HEK293 (cell line): ENCODE measurements around the gene ZDHHC14.
"Not testable (repeated sequence)": the region's sequence is repeated elsewhere in the genome, so short reads cannot be mapped to it uniquely, and the experiment has no call there.

Experiments used
- CTCF ChIA-PET: fragments of 350-600 bp; formaldehyde crosslinking; extraction: SDS; loops from one replicate; lab custom pipeline; 2021; ENCODE audit warnings: antibody characterized with exemption; lab: Yijun Ruan, JAX
- POLR2A ChIA-PET: fragments of 300-600 bp; formaldehyde crosslinking; extraction: SDS; loops from one replicate; lab custom pipeline; 2020; ENCODE audit warnings: antibody characterized with exemption, inconsistent platforms; lab: Yijun Ruan, JAX
- H3K27ac ChIP-seq: fragments of 200-500 bp; sonication (Bioruptor generic); 2 replicates; pipeline ENCODE4 v1.5.1; 2014; ENCODE audit warnings: low read depth, low read length, control low read depth, inconsistent platforms; ENCODE audit errors: extremely low read depth
- H3K36me3 ChIP-seq, 2 experiments: fragments of 200-500 bp in 1 of 2; sonication (Bioruptor generic) in 1 of 2; 1 replicate in 1 of 2; 2 replicates in 1 of 2; pipeline ENCODE4 v1.5.1; 2014 to 2017; ENCODE audit warnings: inconsistent platforms in 2 of 2, low read length in 2 of 2; ENCODE audit not compliant: control insufficient read depth in 2 of 2, insufficient read depth in 1 of 2
- H3K4me1 ChIP-seq: fragments of 200-500 bp; sonication (Bioruptor generic); 2 replicates; pipeline ENCODE4 v1.5.1; 2014; ENCODE audit warnings: mild to moderate bottlenecking, low read length, inconsistent platforms; ENCODE audit not compliant: control insufficient read depth, insufficient read depth
- H3K4me3 ChIP-seq: 2 replicates; pipeline ENCODE4 v1.5.1; 2011; ENCODE audit warnings: low read depth, mild to moderate bottlenecking, control low read depth, low read length, moderate library complexity
- H3K9me3 ChIP-seq: fragments of 200-500 bp; sonication (Bioruptor generic); 2 replicates; pipeline ENCODE4 v1.5.1; 2014; ENCODE audit warnings: low read depth, low read length, inconsistent platforms; ENCODE audit not compliant: control insufficient read depth, insufficient read depth
- FEZF1 ChIP-seq: fragments of 450-650 bp; formaldehyde crosslinking; IDR thresholded peaks from 2 replicates; pipeline ENCODE4 v1.5.1; 2016; ENCODE audit warnings: missing biosample characterization, missing genetic modification characterization
- GLI2 ChIP-seq: fragments of 450-650 bp; formaldehyde crosslinking; IDR thresholded peaks from 2 replicates; pipeline ENCODE4; 2017; ENCODE audit warnings: missing biosample characterization, missing genetic modification characterization, low read depth, borderline replicate concordance
- MZF1 ChIP-seq: fragments of 450-650 bp; formaldehyde crosslinking; IDR thresholded peaks from 2 replicates; pipeline ENCODE4 v1.5.1; 2017; ENCODE audit warnings: missing biosample characterization, missing genetic modification characterization, borderline replicate concordance
- YY1 ChIP-seq: fragments of 450-650 bp; formaldehyde crosslinking; IDR thresholded peaks from 2 replicates; pipeline ENCODE4 v1.5.1; 2018; ENCODE audit warnings: missing biosample characterization, missing genetic modification characterization
- YY2 ChIP-seq: fragments of 450-650 bp; formaldehyde crosslinking; IDR thresholded peaks from 2 replicates; pipeline ENCODE4 v1.5.1; 2016; ENCODE audit warnings: missing biosample characterization, missing genetic modification characterization
- ZBTB17 ChIP-seq: fragments of 450-650 bp; formaldehyde crosslinking; IDR thresholded peaks from 2 replicates; pipeline ENCODE4 v1.5.1; 2016; ENCODE audit warnings: missing biosample characterization, missing genetic modification characterization
- ZBTB21 ChIP-seq: fragments of 450-650 bp; formaldehyde crosslinking; IDR thresholded peaks from 2 replicates; pipeline ENCODE4 v1.5.1; 2017; ENCODE audit warnings: missing biosample characterization, missing genetic modification characterization
- ZBTB8A ChIP-seq: fragments of 450-650 bp; formaldehyde crosslinking; IDR thresholded peaks from 2 replicates; pipeline ENCODE4 v1.5.1; 2016; ENCODE audit warnings: missing biosample characterization, missing genetic modification characterization
- ZFP41 ChIP-seq: fragments of 450-650 bp; formaldehyde crosslinking; IDR thresholded peaks from 2 replicates; pipeline ENCODE4 v1.5.1; 2016; ENCODE audit warnings: missing biosample characterization, missing genetic modification characterization, borderline replicate concordance
- ZIC2 ChIP-seq: fragments of 450-650 bp; formaldehyde crosslinking; IDR thresholded peaks from 2 replicates; pipeline ENCODE4 v1.5.1; 2016; ENCODE audit warnings: missing biosample characterization, missing genetic modification characterization
- ZNF112 ChIP-seq: fragments of 450-650 bp; formaldehyde crosslinking; IDR thresholded peaks from 2 replicates; pipeline ENCODE4 v1.5.0; 2017; ENCODE audit warnings: missing biosample characterization, missing genetic modification characterization
- ZNF2 ChIP-seq: fragments of 450-650 bp; formaldehyde crosslinking; IDR thresholded peaks from 2 replicates; pipeline ENCODE4 v1.5.1; 2016; ENCODE audit warnings: missing biosample characterization, missing genetic modification characterization
- ZNF292 ChIP-seq: fragments of 450-650 bp; formaldehyde crosslinking; IDR thresholded peaks from 2 replicates; pipeline ENCODE4 v1.5.1; 2016; ENCODE audit warnings: low read depth, missing biosample characterization, missing genetic modification characterization, borderline replicate concordance
- ZNF366 ChIP-seq: fragments of 450-650 bp; formaldehyde crosslinking; conservative IDR thresholded peaks from 2 replicates; pipeline ENCODE4 v1.5.1; 2016; ENCODE audit warnings: missing biosample characterization, missing genetic modification characterization
- ZNF433 ChIP-seq: fragments of 450-650 bp; formaldehyde crosslinking; IDR thresholded peaks from 2 replicates; pipeline ENCODE4 v1.5.1; 2016; ENCODE audit warnings: missing biosample characterization, missing genetic modification characterization, low read depth
- ZNF473 ChIP-seq: fragments of 450-650 bp; formaldehyde crosslinking; IDR thresholded peaks from 2 replicates; pipeline ENCODE4 v1.5.1; 2017; ENCODE audit warnings: missing biosample characterization, missing genetic modification characterization
- ZNF514 ChIP-seq: fragments of 450-650 bp; formaldehyde crosslinking; IDR thresholded peaks from 2 replicates; pipeline ENCODE4 v1.5.1; 2016; ENCODE audit warnings: missing biosample characterization, missing genetic modification characterization
- ZNF548 ChIP-seq: fragments of 450-650 bp; formaldehyde crosslinking; IDR thresholded peaks from 2 replicates; pipeline ENCODE4 v1.5.1; 2016; ENCODE audit warnings: missing biosample characterization, missing genetic modification characterization
- ZNF600 ChIP-seq: fragments of 450-650 bp; formaldehyde crosslinking; IDR thresholded peaks from 2 replicates; pipeline ENCODE4 v1.5.1; 2016; ENCODE audit warnings: missing biosample characterization, missing genetic modification characterization
- ZNF629 ChIP-seq: fragments of 450-650 bp; formaldehyde crosslinking; IDR thresholded peaks from 2 replicates; pipeline ENCODE4 v1.5.1; 2017; ENCODE audit warnings: missing biosample characterization, missing genetic modification characterization
- ZNF76 ChIP-seq: fragments of 450-650 bp; formaldehyde crosslinking; IDR thresholded peaks from 2 replicates; pipeline ENCODE4; 2016; ENCODE audit warnings: low read depth, missing biosample characterization, missing genetic modification characterization, borderline replicate concordance
- ZNF776 ChIP-seq: fragments of 450-650 bp; formaldehyde crosslinking; IDR thresholded peaks from 2 replicates; pipeline ENCODE4 v1.5.0; 2017; ENCODE audit warnings: missing biosample characterization, missing genetic modification characterization, borderline replicate concordance
- TF ChIP-seq, protein P1 (sequence below): fragments of 450-650 bp; formaldehyde crosslinking; IDR thresholded peaks from 2 replicates; pipeline ENCODE4 v1.5.1; 2016; ENCODE audit warnings: missing biosample characterization, missing genetic modification characterization
- TF ChIP-seq, protein P2 (sequence below): sonication (generic); formaldehyde crosslinking; IDR thresholded peaks from 2 replicates; pipeline ENCODE4 v1.8.1; 2022; ENCODE audit warnings: mild to moderate bottlenecking, moderate library complexity, missing genetic modification reagents

ZDHHC14 gene

DNA sequence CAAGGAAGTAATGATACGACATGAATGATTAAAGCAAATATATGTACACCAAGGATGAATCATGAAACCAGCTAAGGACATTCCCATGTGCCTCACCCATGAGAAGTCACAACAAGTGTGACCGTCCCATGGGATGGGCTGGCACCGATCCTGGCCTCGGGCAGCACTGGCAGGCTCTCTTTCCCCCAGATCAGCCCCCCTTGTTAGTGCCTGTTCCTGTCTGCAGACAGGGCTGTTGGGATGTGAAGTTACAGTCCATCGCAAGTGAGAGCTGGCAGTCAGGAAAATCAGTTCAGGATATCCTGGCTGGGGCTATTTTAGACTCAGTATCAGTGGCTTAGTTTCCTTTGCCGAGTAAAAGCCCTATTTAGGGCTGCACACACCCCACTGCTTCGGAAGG lies 312.9 kb downstream of the ZDHHC14 start:
- Histone ChIP-seq H3K27ac (no peak overlapping the region), H3K9me3 (no peaks in the 10 kb centered on the region), H3K4me3 (no peak overlapping the region), H3K4me1 (no peaks in the 10 kb centered on the region), H3K36me3 (no peaks in the 10 kb centered on the region)
- TF ChIP-seq ZNF433, result no peak
- TF ChIP-seq, protein P1, sequence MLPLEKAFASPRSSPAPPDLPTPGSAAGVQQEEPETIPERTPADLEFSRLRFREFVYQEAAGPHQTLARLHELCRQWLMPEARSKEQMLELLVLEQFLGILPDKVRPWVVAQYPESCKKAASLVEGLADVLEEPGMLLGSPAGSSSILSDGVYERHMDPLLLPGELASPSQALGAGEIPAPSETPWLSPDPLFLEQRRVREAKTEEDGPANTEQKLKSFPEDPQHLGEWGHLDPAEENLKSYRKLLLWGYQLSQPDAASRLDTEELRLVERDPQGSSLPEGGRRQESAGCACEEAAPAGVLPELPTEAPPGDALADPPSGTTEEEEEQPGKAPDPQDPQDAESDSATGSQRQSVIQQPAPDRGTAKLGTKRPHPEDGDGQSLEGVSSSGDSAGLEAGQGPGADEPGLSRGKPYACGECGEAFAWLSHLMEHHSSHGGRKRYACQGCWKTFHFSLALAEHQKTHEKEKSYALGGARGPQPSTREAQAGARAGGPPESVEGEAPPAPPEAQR (tag by site-specific recombination), result no peak
- TF ChIP-seq ZNF600 (tag by site-specific recombination), result no peak
- no peak for TF ChIP-seq ZBTB8A (tag by site-specific recombination)
- no peak for TF ChIP-seq ZNF473 (tag by site-specific recombination)
- TF ChIP-seq ZBTB17 (tag by site-specific recombination), result no peak
- no peak for TF ChIP-seq MZF1
- TF ChIP-seq ZNF112 (tag by site-specific recombination), result no peak
- no peak for TF ChIP-seq ZNF2 (tag by site-specific recombination)
- TF ChIP-seq ZNF514 (tag by site-specific recombination), result no peak
- no peak for TF ChIP-seq YY2
- no peak for TF ChIP-seq ZBTB21 (tag by site-specific recombination)
- TF ChIP-seq ZNF76 (tag by site-specific recombination), result no peak
- POLR2A ChIA-PET, result no interaction called here
- CTCF ChIA-PET, result no interaction called here

DNA sequence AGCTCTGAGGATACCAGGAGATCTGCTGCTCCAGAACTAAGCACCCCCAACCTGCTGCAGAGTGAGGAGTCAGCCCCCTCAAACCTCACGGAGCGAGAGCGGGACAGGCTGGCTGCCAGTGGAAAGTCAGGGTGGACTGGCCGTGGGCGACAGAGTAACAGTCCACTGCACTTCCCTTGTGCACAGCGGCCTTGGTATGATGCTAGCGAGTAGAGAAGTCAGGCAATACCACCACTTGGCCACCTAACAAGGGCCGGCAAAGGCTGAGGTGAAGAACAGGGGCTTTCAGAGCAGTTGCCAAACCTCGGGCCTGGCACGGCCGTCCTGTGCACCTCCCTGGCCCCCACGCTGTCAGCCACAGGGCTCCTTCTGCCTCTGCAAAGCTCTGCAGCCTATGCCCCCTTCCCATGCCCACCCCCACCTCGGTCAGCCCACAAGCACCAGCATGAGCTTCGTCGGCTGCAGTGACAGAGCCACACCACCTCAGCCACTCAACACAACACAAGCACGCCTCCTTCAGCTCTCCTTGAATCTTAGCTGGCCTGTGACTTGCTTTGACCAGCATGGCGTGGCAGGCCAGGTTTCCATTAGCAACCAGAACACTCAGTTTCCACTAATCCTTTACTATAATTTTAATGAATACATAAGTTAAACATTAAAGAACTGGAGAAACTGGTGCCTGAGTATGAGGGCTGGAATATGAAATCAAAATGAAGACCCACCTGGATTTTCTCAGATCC lies 314.5 kb downstream of the ZDHHC14 start:
- Histone ChIP-seq H3K36me3 (no peaks in the 10 kb centered on the region), H3K4me3 (no peak overlapping the region), H3K4me1 (no peaks in the 10 kb centered on the region), H3K9me3 (no peaks in the 10 kb centered on the region), H3K27ac (no peak overlapping the region)
- CTCF ChIA-PET, result no interaction called here
- POLR2A ChIA-PET, result no interaction called here
- no peak for TF ChIP-seq ZNF776 (tag by site-specific recombination)
- no peak for TF ChIP-seq ZNF112 (tag by site-specific recombination)
- TF ChIP-seq YY1 (tag by site-specific recombination), result no peak
- no peak for TF ChIP-seq ZFP41 (tag by site-specific recombination)
- TF ChIP-seq, all 188 proteins: peak for 0

DNA sequence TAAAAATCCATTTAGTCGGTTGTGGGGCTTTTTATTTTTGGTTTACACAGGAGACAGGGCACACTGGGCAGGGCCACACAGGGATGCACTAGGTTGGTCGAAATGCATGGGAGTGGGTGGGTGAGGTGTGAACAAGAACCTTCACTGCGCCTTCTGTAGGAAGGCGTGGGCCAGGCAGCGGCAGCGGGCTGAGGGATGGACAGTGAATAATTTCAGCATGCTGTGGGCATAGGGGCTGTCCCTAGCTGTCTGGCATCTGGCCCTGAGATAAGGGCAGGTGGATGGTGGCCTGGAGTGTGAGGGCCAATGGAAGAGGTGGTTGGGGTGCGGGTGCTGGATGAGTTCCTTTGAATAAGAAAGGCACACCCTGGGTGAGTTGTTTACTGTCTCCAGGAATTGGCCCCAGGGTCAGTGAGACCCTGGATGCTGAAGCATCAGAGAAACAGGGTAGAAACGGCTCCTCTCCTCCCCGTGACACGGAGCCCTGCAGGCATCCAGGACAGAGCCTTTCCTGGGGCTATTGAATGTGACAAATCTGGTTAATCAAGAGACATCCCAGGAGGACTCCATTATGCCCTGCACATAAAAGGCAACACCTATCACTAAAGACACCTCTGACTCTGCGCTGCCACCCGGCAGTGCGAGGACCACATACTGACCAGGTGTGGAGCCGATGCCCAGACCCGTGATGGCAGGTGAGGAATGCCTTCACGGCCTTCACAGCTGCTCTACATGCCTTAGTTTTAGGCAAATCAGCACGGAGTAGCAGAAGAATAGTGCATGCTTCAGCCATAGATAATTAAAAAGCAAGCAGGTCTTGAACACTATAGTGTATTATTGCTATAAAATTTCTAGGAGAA lies 319.0 kb downstream of the ZDHHC14 start:
- TF ChIP-seq ZNF514 (tag by site-specific recombination), result no peak
- TF ChIP-seq ZNF548, result no peak
- TF ChIP-seq ZFP41 (tag by site-specific recombination), result no peak
- no peak for TF ChIP-seq ZNF629
- TF ChIP-seq, protein P2, sequence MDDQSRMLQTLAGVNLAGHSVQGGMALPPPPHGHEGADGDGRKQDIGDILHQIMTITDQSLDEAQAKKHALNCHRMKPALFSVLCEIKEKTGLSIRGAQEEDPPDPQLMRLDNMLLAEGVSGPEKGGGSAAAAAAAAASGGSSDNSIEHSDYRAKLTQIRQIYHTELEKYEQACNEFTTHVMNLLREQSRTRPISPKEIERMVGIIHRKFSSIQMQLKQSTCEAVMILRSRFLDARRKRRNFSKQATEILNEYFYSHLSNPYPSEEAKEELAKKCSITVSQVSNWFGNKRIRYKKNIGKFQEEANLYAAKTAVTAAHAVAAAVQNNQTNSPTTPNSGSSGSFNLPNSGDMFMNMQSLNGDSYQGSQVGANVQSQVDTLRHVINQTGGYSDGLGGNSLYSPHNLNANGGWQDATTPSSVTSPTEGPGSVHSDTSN, result no peak
- TF ChIP-seq ZIC2 (tag by site-specific recombination), result no peak
- TF ChIP-seq GLI2 (tag by site-specific recombination), result no peak
- no peak for TF ChIP-seq ZNF366 (tag by site-specific recombination)
- TF ChIP-seq ZNF292 (tag by site-specific recombination), result no peak
- no peak for TF ChIP-seq FEZF1 (tag by site-specific recombination)
- ChIA-PET POLR2A (no interaction called here), CTCF (no interaction called here)
- H3K4me3 ChIP-seq, result no peak overlapping the region
- no peaks in the 10 kb centered on the region for H3K36me3 ChIP-seq
- no peaks in the 10 kb centered on the region for H3K9me3 ChIP-seq
- no peak overlapping the region for H3K27ac ChIP-seq
- H3K4me1 ChIP-seq, result no peaks in the 10 kb centered on the region

DNA sequence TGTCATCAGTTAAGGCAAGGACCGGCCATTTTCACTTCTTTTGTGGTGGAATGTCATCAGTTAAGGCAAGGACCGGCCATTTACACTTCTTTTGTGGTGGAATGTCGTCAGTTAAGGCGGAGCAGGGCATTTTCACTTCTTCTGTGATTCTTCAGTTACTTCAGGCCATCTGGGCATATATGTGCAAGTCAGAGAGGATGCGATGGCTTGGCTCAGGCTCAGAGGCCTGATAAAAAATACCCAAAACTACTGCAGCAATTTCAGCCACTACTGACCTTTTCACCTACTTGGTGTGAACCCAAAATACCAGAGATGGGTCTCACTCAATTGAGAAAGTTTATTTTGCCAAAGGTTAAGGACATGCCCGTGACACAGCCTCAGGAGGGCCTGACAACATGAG lies 325.4 kb downstream of the ZDHHC14 start:
- H3K36me3 ChIP-seq, H3K9me3 ChIP-seq, CTCF ChIA-PET, H3K4me3 ChIP-seq, POLR2A ChIA-PET, H3K27ac ChIP-seq, H3K4me1 ChIP-seq: not testable (repeated sequence)
